H1 (cell line): ENCODE results near the gene AVP. TPM values are rescaled to one million over a fixed set of nuclear protein-coding genes. Genes with fewer than 3 reads are reported as not detected.

ENCODE experiments used
- CBX5 ChIP-seq: fragments of 300-800, 300-1000 bp; sonication (generic); IDR thresholded peaks from 2 replicates; pipeline ENCODE4 v1.7.1; 2016; ENCODE audit warnings: antibody characterized with exemption, low read length, low read depth
- GABPA ChIP-seq: IDR thresholded peaks from 2 replicates; pipeline ENCODE4 v1.6.1; 2011; ENCODE audit warnings: mild to moderate bottlenecking, low read length, moderate library complexity, borderline replicate concordance; ENCODE audit not compliant: insufficient read depth
- POLR2A ChIP-seq, 2 experiments: IDR thresholded peaks; 1 replicate in 1 of 2; 2 replicates in 1 of 2; pipeline ENCODE4 v1.6.1; 2011; ENCODE audit warnings: low read depth in 2 of 2, low read length in 2 of 2, mild to moderate bottlenecking in 2 of 2; ENCODE audit errors: control extremely low read depth in 1 of 2
- POU5F1 ChIP-seq: IDR thresholded peaks from 2 replicates; pipeline ENCODE4 v1.6.1; 2011; ENCODE audit warnings: low read depth, mild to moderate bottlenecking, low read length, moderate library complexity
- SAP30 ChIP-seq: fragments of 300-600 bp; sonication (generic); IDR thresholded peaks from 2 replicates; pipeline ENCODE4 v1.7.1; 2012; ENCODE audit warnings: low read length, moderate library complexity, mild to moderate bottlenecking, inconsistent platforms; ENCODE audit not compliant: insufficient read depth, insufficient replicate concordance
- SP1 ChIP-seq: IDR thresholded peaks from 2 replicates; pipeline ENCODE4 v1.6.1; 2011; ENCODE audit warnings: low read depth, low read length
- SP4 ChIP-seq: IDR thresholded peaks from 2 replicates; pipeline ENCODE4 v1.6.1; 2012; ENCODE audit warnings: low read length, inconsistent platforms
- YY1 ChIP-seq: IDR thresholded peaks from 2 replicates; pipeline ENCODE4 v1.6.1; 2011; ENCODE audit warnings: low read depth, mild to moderate bottlenecking, low read length
- polyA plus RNA-seq, 7 experiments: library from polyadenylated mRNA; depleted of rRNA in 3 of 7; stranded (reverse) in 5 of 7; unstranded in 2 of 7; fragments of >200 nt in 5 of 7; fragments of 200-250 nt in 2 of 7; gene quantifications; 1 replicate in 5 of 7; 2 replicates in 1 of 7; 4 replicates in 1 of 7; pipeline versions ENCODE4 v1.2.1 to v1.2.3, GENCODE V29; 2011 to 2013; ENCODE audit warnings: missing spikeins in 2 of 7, mixed read lengths in 2 of 7
- total RNA-seq: library from RNA; stranded (reverse); fragmentation: NEBNext Ultra II Directional; extraction: Animal tissue kit (Norgen Biotek cat#: 25700); gene quantifications from 2 replicates; pipeline ENCODE4 v1.2.1, GENCODE V29; 2021

AVP gene
- total and polyA plus RNA-seq, 2 of the 8 experiments (the other 6 are each of a cell fraction or from before 2014, with no cell fraction given): 0.18 TPM; not detected in 1

GRCh38 chr20:3102575-3103368, 18.2 kb upstream of the AVP start (continued):
- TF ChIP-seq CBX5 (no peak), POLR2A (IDR thresholded peaks at IDR 0.05; ENCODE audit: control extremely low read depth in 1 of 2, low read depth in 2 of 2, low read length in 2 of 2) (no peak), SAP30 (no peak), POU5F1 (no peak), GABPA (no peak), YY1 (no peak), SP4 (no peak), SP1 (no peak)
